HUES64 (cell line): ENCODE measurements around the gene PTH2R.
A peak's percentile ranks its signal among the peaks of the same experiment; 100 is the strongest.
"Not testable (repeated sequence)": the region's sequence is repeated elsewhere in the genome, so short reads cannot be mapped to it uniquely, and the experiment has no call there.

Experiments used
- H3K27ac ChIP-seq: 2 replicates; pipeline ENCODE4 v1.7.0; 2013; ENCODE audit warnings: low read depth, low read length, inconsistent platforms
- H3K27me3 ChIP-seq: 2 replicates; pipeline ENCODE4 v1.6.1; 2013; ENCODE audit warnings: mild to moderate bottlenecking, low read length; ENCODE audit not compliant: insufficient read depth
- H3K36me3 ChIP-seq: 2 replicates; pipeline ENCODE4 v1.6.1; 2013; ENCODE audit warnings: mild to moderate bottlenecking, low read length; ENCODE audit not compliant: insufficient read depth
- H3K4me1 ChIP-seq: 2 replicates; pipeline ENCODE4 v1.6.1; 2013; ENCODE audit warnings: mild to moderate bottlenecking, low read length, moderate library complexity; ENCODE audit not compliant: insufficient read depth
- H3K4me3 ChIP-seq: 2 replicates; pipeline ENCODE4 v1.5.1; 2013; ENCODE audit warnings: mild to moderate bottlenecking, low read length, moderate library complexity
- H3K9ac ChIP-seq: 2 replicates; pipeline ENCODE4 v1.6.1; 2013; ENCODE audit warnings: mild to moderate bottlenecking, low read depth, low read length
- H3K9me3 ChIP-seq: 2 replicates; pipeline ENCODE4 v1.6.1; 2013; ENCODE audit warnings: low read depth, low read length; ENCODE audit not compliant: insufficient read depth
- WGBS: fragments of 150-250, 120-280 bp; methylation state at CpG from one replicate; pipeline ENCODE4 v1.1.7; 2013; ENCODE audit warnings: missing lambda C conversion rate; 5-methylcytosine and 5-hydroxymethylcytosine counted together

PTH2R gene

GRCh38 chr2:208399201-208399600 is 7.4 kb upstream of the PTH2R start:
- Histone ChIP-seq H3K4me1 (peaks cover 3% of the 10 kb centered on the region; the same call in 1 of the 2 replicates), H3K4me3 (no peak overlapping the region), H3K27ac (no peak overlapping the region), H3K9me3 (peaks cover 7% of the 10 kb centered on the region), H3K9ac (no peak overlapping the region), H3K27me3 (peaks cover 3% of the 10 kb centered on the region; the same call in 1 of the 2 replicates), H3K36me3 (no peaks in the 10 kb centered on the region)
- 88% methylated on average over 1 of the region's 1 CpG for WGBS

GRCh38 chr2:208407667-208408066 is 1.1 kb downstream of the PTH2R start:
- H3K9ac ChIP-seq, result no peak overlapping the region
- H3K27ac ChIP-seq, result no peak overlapping the region
- H3K4me3 ChIP-seq, result peak overlapping the region; percentile 49; the same call in 1 of the 2 replicates
- peaks cover 42% of the 10 kb centered on the region for H3K27me3 ChIP-seq
- 34% methylated on average over 8 of the region's 9 CpGs for WGBS
- H3K9me3 ChIP-seq, result no peaks in the 10 kb centered on the region
- no peaks in the 10 kb centered on the region for H3K36me3 ChIP-seq
- no peaks in the 10 kb centered on the region for H3K4me1 ChIP-seq

DNA sequence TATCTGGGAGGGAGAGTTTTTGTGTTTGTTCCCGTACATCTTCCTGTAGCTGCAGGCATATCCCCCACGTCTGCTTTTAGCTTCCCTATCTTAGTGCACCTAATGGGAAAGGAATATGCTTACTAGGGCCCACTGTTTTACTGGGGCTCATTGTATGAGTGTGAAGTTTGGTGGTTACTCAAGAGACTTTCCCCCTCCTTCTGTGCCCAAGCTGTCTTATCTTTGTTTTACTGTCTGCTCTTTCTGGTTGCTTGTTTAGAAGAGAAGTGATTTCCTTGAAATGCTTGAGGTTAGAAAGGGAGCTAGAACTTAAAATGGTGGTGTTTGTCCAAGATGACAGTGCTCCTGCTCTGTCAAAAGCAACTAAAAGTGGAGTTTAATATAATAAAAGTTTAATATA is 7.3 kb downstream of the PTH2R start:
- Histone ChIP-seq H3K27me3 (no peaks in the 10 kb centered on the region), H3K36me3 (no peaks in the 10 kb centered on the region), H3K4me1 (no peaks in the 10 kb centered on the region), H3K9me3 (0 out of 2 replicates have a peak, but pooled peaks cover 8% of the 10 kb centered on the region), H3K27ac (no peak overlapping the region), H3K9ac (no peak overlapping the region), H3K4me3 (no peak overlapping the region)
- 81% methylated on average over 2 of the region's 2 CpGs for WGBS

GRCh38 chr2:208415255-208415654 is 8.7 kb downstream of the PTH2R start:
- H3K9ac ChIP-seq, result no peak overlapping the region
- H3K4me3 ChIP-seq, result no peak overlapping the region
- no peaks in the 10 kb centered on the region for H3K4me1 ChIP-seq
- no peaks in the 10 kb centered on the region for H3K36me3 ChIP-seq
- H3K27me3 ChIP-seq, result no peaks in the 10 kb centered on the region
- WGBS, result 100% methylated on average over 3 of the region's 4 CpGs
- 0 out of 2 replicates have a peak, but pooled peaks cover 8% of the 10 kb centered on the region for H3K9me3 ChIP-seq
- no peak overlapping the region for H3K27ac ChIP-seq

DNA sequence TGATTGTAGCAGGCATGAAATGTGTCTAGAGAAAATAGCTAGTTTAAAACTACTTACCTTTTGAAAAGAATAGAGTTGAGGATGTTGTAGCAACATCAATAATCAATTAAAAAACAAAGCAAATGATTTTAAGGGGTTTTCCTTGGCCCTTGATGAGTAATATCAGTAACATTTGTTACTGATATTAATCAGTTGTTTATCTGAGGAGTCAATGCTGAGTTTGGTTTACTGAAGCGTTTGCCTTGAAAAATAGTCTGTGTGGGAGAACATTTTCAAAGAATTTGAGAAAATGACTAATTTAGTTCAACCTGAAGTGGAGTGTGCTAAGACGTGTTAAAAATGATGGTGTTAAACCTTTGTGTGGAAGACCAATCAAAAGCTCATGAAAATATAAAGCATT is 9.3 kb downstream of the PTH2R start:
- 93% methylated on average over 2 of the region's 2 CpGs for WGBS

DNA sequence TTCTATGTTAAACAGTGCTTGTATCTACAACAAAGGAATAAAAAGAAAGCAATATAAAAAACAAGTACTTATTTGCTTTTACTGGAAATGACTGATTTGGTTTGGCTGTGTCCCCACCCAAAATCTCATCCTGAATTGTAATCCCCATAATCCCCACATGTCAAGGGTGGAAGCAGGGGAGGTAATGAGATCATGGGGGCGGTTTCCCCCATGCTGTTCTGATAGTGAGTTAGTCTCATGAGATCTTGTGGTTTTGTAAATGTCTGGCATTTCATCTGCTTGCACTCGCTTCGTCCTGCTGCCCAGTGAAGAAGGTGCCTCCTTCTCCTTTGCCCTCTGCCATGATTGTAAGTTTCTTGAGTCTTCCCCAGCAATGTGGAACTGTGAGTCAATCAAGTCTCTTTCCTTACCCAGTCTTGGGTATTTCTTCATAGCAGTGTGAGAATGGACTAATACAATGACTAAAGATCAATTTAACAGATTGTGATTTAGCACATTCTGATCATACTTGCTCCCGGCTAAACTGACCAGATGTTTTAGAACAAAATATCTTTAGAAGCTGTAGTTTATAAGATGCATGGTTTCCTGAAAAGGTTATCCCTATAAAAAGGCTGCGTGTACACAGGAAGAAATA is 19.9 kb downstream of the PTH2R start:
- H3K9ac ChIP-seq, result no peak overlapping the region
- H3K4me3 ChIP-seq, result no peak overlapping the region
- H3K4me1 ChIP-seq, result no peaks in the 10 kb centered on the region
- 0 out of 2 replicates have a peak, but pooled peaks cover 6% of the 10 kb centered on the region for H3K9me3 ChIP-seq
- H3K27me3 ChIP-seq, result no peaks in the 10 kb centered on the region
- no peaks in the 10 kb centered on the region for H3K36me3 ChIP-seq
- no peak overlapping the region for H3K27ac ChIP-seq
- WGBS, result 86% methylated on average over 5 of the region's 5 CpGs

More for the DNA sequence above, 9.3 kb downstream of the PTH2R start:
- Histone ChIP-seq H3K36me3 (no peaks in the 10 kb centered on the region), H3K9ac (no peak overlapping the region), H3K27ac (no peak overlapping the region), H3K4me1 (no peaks in the 10 kb centered on the region), H3K4me3 (no peak overlapping the region), H3K9me3 (0 out of 2 replicates have a peak, but pooled peaks cover 8% of the 10 kb centered on the region), H3K27me3 (no peaks in the 10 kb centered on the region)

GRCh38 chr2:208437755-208438154 is 31.2 kb downstream of the PTH2R start:
- H3K9me3 ChIP-seq, result no peaks in the 10 kb centered on the region
- no peak overlapping the region for H3K4me3 ChIP-seq
- H3K9ac ChIP-seq, result no peak overlapping the region
- WGBS, result 94% methylated on average over 3 of the region's 3 CpGs
- no peaks in the 10 kb centered on the region for H3K4me1 ChIP-seq
- no peak overlapping the region for H3K27ac ChIP-seq
- H3K27me3 ChIP-seq, result no peaks in the 10 kb centered on the region
- H3K36me3 ChIP-seq, result no peaks in the 10 kb centered on the region

GRCh38 chr2:208440716-208441115 is 34.1 kb downstream of the PTH2R start:
- no peaks in the 10 kb centered on the region for H3K4me1 ChIP-seq
- H3K36me3 ChIP-seq, result no peaks in the 10 kb centered on the region
- H3K4me3 ChIP-seq, result no peak overlapping the region
- no peaks in the 10 kb centered on the region for H3K9me3 ChIP-seq
- no peaks in the 10 kb centered on the region for H3K27me3 ChIP-seq
- H3K9ac ChIP-seq, result no peak overlapping the region
- H3K27ac ChIP-seq, result no peak overlapping the region
- WGBS, result 95% methylated on average over 2 of the region's 2 CpGs

DNA sequence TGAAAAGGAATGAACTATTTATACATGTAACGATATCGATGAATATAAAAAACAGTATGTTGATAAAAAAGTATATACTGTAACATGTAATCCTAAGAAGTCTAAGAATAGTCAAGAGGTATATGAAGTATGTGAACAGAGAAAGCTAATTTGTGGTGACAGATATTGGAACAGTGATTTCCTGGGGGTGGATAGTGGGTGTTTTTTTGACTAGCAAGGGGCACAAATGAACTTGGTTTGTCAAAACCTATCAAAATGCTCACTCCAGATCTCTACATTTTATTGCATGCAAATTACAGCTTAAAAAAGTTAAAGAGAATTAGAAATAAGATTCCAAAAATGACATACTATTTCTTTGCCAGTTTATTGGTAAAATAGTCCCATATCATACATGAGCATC is 35.4 kb downstream of the PTH2R start:
- Histone ChIP-seq H3K4me3 (no peak overlapping the region), H3K4me1 (no peaks in the 10 kb centered on the region), H3K27me3 (no peaks in the 10 kb centered on the region), H3K36me3 (no peaks in the 10 kb centered on the region), H3K9me3 (no peaks in the 10 kb centered on the region), H3K27ac (no peak overlapping the region), H3K9ac (no peak overlapping the region)
- 100% methylated on average over 2 of the region's 2 CpGs for WGBS

GRCh38 chr2:208447447-208447846 is 40.9 kb downstream of the PTH2R start:
- not testable (repeated sequence) for H3K36me3 ChIP-seq, H3K27me3 ChIP-seq, H3K27ac ChIP-seq, H3K9me3 ChIP-seq, H3K4me1 ChIP-seq, H3K4me3 ChIP-seq, H3K9ac ChIP-seq
- WGBS, result 98% methylated on average over 4 of the region's 6 CpGs

DNA sequence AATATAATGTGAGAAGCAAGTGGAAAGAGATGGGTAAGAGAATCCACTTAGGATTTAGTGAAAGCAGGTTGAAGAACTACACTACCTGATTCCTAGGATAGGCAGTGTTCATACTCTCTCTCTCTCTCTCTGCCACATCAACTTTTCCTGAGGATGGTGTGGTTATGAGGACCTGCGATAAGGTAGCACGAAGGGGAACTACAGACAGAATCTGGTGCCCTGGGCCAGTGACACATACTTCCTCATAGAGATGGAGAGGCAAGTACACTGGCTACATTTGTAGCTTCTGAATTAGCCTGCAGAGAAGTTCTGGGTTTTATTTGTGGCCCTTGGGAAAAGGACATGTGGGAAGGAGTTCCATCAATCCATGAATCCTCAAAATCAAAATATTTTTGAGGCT is 44.5 kb downstream of the PTH2R start:
- Histone ChIP-seq H3K9ac (no peak overlapping the region), H3K4me1 (peaks cover 5% of the 10 kb centered on the region; the same call in 1 of the 2 replicates), H3K27me3 (no peaks in the 10 kb centered on the region), H3K4me3 (no peak overlapping the region), H3K36me3 (no peaks in the 10 kb centered on the region), H3K27ac (no peak overlapping the region), H3K9me3 (no peaks in the 10 kb centered on the region)
- 73% methylated on average over 2 of the region's 2 CpGs for WGBS

GRCh38 chr2:208454861-208455260 is 48.3 kb downstream of the PTH2R start:
- Histone ChIP-seq H3K9me3 (no peaks in the 10 kb centered on the region), H3K4me3 (no peak overlapping the region), H3K9ac (no peak overlapping the region), H3K4me1 (peaks cover 5% of the 10 kb centered on the region; the same call in 1 of the 2 replicates), H3K27me3 (no peaks in the 10 kb centered on the region), H3K27ac (no peak overlapping the region), H3K36me3 (no peaks in the 10 kb centered on the region)
